GM19467 (cell line): ENCODE results near the gene SPTBN1.

Experiments
- ATAC-seq: cut with Tn5 transposase; IDR thresholded peaks from one replicate; pipeline ENCODE4 v1.9.1; 2021; ENCODE audit warnings: mild to moderate bottlenecking, moderate library complexity; ENCODE audit not compliant: unreplicated experiment

SPTBN1 gene

GRCh38 chr2:54626884-54627283, 170.8 kb downstream of the SPTBN1 start:
- ATAC-seq: no peak

- no peak for ATAC-seq
Measured at GRCh38 chr2:54627973-54628372, 171.8 kb downstream of the SPTBN1 start.

GRCh38 chr2:54628418-54628817, 172.3 kb downstream of the SPTBN1 start:
- no peak for ATAC-seq

- ATAC-seq: no peak
Measured at GRCh38 chr2:54628957-54629356, 172.8 kb downstream of the SPTBN1 start.

- ATAC-seq: no peak
Measured at GRCh38 chr2:54629390-54629789, 173.3 kb downstream of the SPTBN1 start.

GRCh38 chr2:54629914-54630857, 174.1 kb downstream of the SPTBN1 start:
- no peak for ATAC-seq

GRCh38 chr2:54630858-54631497, 174.9 kb downstream of the SPTBN1 start:
- ATAC-seq: no peak

- no peak for ATAC-seq
Measured at GRCh38 chr2:54631755-54632154, 175.6 kb downstream of the SPTBN1 start.

- no peak for ATAC-seq
Measured at GRCh38 chr2:54632733-54633692, 176.9 kb downstream of the SPTBN1 start.

- ATAC-seq: no peak
Measured at GRCh38 chr2:54634021-54634420, 177.9 kb downstream of the SPTBN1 start.

- ATAC-seq: peak; percentile 59
Measured at GRCh38 chr2:54634564-54635511, 178.7 kb downstream of the SPTBN1 start.

GRCh38 chr2:54635554-54636152, 179.5 kb downstream of the SPTBN1 start:
- no peak for ATAC-seq

- no peak for ATAC-seq
Measured at GRCh38 chr2:54636415-54637139, 180.4 kb downstream of the SPTBN1 start.

GRCh38 chr2:54638103-54638502, 182.0 kb downstream of the SPTBN1 start:
- peak; percentile 38 for ATAC-seq

GRCh38 chr2:54638774-54639187, 182.7 kb downstream of the SPTBN1 start:
- ATAC-seq: no peak

- ATAC-seq: no peak
Measured at GRCh38 chr2:54639609-54640008, 183.5 kb downstream of the SPTBN1 start.

- ATAC-seq: no peak
Measured at GRCh38 chr2:54640834-54641540, 184.9 kb downstream of the SPTBN1 start.

- ATAC-seq: no peak
Measured at GRCh38 chr2:54641988-54642387, 185.9 kb downstream of the SPTBN1 start.
